Measurements from ENCODE around the gene NT5DC2. TPM values are rescaled to one million over a fixed set of nuclear protein-coding genes. Genes with fewer than 3 reads are reported as not detected.

NT5DC2 gene
- total RNA-seq, 4 donors from 2014 or later: 51.8 to 68.7 (median 63.3) TPM

GRCh38 chr3:52484680-52485461, 48.8 kb downstream of the NT5DC2 start:
- TF ChIP-seq POLR2A (IDR thresholded peaks at IDR 0.05) (no peak), EP300 (IDR thresholded peaks at IDR 0.05) (no peak), POLR2AphosphoS5 (IDR thresholded peaks at IDR 0.05) (no peak), CTCF (IDR thresholded peaks at IDR 0.05) (no peak)
- H3K4me1 ChIP-seq: peaks cover 34% of the 10 kb centered on the region
- no peaks in the 10 kb centered on the region for H3K9me3 ChIP-seq
- H3K4me3 ChIP-seq: peak overlapping the region; percentile 2
- WGBS: 64% methylated on average over 9 of the region's 10 CpGs
- H3K27ac ChIP-seq: peak overlapping the region; percentile 66
- peaks cover 80% of the 10 kb centered on the region for H3K36me3 ChIP-seq
- DNase-seq (ENCODE audit: low spot score in 2 of 2): no peak
- no peaks in the 10 kb centered on the region for H3K27me3 ChIP-seq

- Histone ChIP-seq H3K27me3 (no peaks in the 10 kb centered on the region), H3K4me3 (peak overlapping the region; percentile 2), H3K36me3 (peaks cover 80% of the 10 kb centered on the region), H3K9me3 (no peaks in the 10 kb centered on the region), H3K4me1 (peaks cover 32% of the 10 kb centered on the region), H3K27ac (peak overlapping the region; percentile 66)
- WGBS: 48% methylated on average over 13 of the region's 13 CpGs
- TF ChIP-seq POLR2AphosphoS5 (IDR thresholded peaks at IDR 0.05) (peak in 1 of 3 donors; percentile 30), POLR2A (IDR thresholded peaks at IDR 0.05) (no peak), CTCF (IDR thresholded peaks at IDR 0.05) (no peak)
- DNase-seq (ENCODE audit: low spot score in 2 of 2): no peak
These were observed 49.9 kb downstream of the NT5DC2 start for GRCh38 chr3:52483577-52484381.

- Histone ChIP-seq H3K4me1 (peaks cover 32% of the 10 kb centered on the region), H3K4me3 (no peak overlapping the region), H3K27ac (peak overlapping the region; percentile 20), H3K27me3 (no peaks in the 10 kb centered on the region), H3K36me3 (peaks cover 80% of the 10 kb centered on the region), H3K9me3 (no peaks in the 10 kb centered on the region)
- 78% methylated on average over 11 of the region's 14 CpGs for WGBS
- no peak for DNase-seq (ENCODE audit: low spot score in 2 of 2)
- TF ChIP-seq POLR2AphosphoS5 (IDR thresholded peaks at IDR 0.05) (no peak), POLR2A (IDR thresholded peaks at IDR 0.05) (no peak), EP300 (IDR thresholded peaks at IDR 0.05) (no peak), CTCF (IDR thresholded peaks at IDR 0.05) (no peak)
These were observed 50.6 kb downstream of the NT5DC2 start for GRCh38 chr3:52483081-52483480.

DNA sequence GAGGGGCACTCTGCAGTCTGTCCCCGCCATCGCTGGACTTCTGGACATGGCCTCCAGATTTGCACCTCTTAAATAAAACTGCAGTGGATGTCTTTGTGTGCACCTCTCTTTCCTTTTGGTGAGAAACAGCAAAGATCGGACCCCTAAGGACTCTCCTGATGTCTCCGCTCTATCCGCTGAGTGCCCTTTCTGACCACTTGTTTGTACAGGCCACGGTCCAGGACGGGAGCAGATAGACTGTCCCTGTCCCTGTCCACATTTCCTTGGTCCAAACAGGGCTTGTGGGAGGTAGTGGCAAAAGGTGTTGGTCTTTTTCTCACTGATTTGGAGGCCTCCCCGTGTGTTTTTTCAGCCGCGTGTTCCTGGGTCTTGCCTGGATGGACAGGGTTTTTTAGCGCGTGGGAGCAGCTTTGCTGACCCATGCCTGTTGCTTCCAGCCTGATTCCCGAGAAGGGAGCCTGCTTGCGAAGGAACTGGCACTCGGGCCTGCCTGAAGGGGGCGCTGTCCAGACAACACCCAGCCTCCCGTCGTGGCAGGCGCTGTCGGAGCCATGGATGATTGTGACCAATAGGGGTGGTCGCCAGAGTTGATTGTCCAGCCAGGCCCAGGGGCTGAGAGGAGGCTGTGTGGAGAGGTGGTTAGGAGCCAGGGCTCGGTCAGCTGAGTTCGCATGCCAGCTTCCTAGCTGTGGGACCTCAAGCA, 51.7 kb downstream of the NT5DC2 start:
- 94% methylated on average over 15 of the region's 23 CpGs for WGBS
- Histone ChIP-seq H3K9me3 (no peaks in the 10 kb centered on the region), H3K36me3 (peaks cover 80% of the 10 kb centered on the region), H3K4me3 (no peak overlapping the region), H3K27ac (no peak overlapping the region), H3K27me3 (no peaks in the 10 kb centered on the region), H3K4me1 (peaks cover 32% of the 10 kb centered on the region)
- no peak for DNase-seq (ENCODE audit: low spot score in 2 of 2)
- TF ChIP-seq POLR2AphosphoS5 (IDR thresholded peaks at IDR 0.05): no peak
- peak in 1 of 2 donors; percentile 34 for TF ChIP-seq CTCF (IDR thresholded peaks at IDR 0.05)

Measured in suprapubic skin (tissue), 4 donors.